ENCODE measurements around the gene GMPS. TPM values are rescaled to one million over a fixed set of nuclear protein-coding genes. Genes with fewer than 3 reads are reported as not detected.

GMPS gene
- polyA plus RNA-seq, 1 of the 3 experiments (the other 2 are of a cell fraction): 13.4 TPM

DNA sequence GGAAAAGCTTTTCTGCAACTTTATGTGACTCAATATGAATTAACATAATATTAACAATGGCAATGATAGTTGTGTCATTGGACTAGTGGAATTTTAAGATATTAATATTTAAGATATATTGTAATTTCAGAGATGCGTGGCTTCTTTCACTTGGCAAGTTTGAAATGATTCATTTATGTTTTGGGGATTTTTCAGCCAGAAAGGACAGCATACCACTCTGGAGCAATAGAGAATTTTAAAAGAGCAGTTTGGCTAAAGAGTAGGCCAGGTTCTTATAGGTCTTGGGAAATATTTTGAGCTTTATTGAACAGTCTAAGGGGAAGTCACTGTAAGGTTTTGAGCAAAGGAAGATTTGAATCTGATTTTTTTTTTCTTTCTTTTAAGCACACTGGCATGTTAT lies 16.5 kb downstream of the GMPS start:
- H3K27ac ChIP-seq (ENCODE audit: low read depth in 2 of 2, low read length in 1 of 2): no peak overlapping the region
- H4K20me1 ChIP-seq (ENCODE audit: insufficient read depth): peaks cover 48% of the 10 kb centered on the region
- H3K9ac ChIP-seq: no peak overlapping the region
- H3K9me2 ChIP-seq: no peaks in the 10 kb centered on the region
- no peak for DNase-seq
- peaks cover 3 to 19% of the 10 kb centered on the region in 2 experiments; a peak in 2 of 4 replicates for H3K4me1 ChIP-seq (ENCODE audit: control insufficient read depth in 1 of 2, insufficient read depth in 2 of 2, low read depth in 1 of 2, low read length in 1 of 2)
- no peaks in the 10 kb centered on the region for H3K9me3 ChIP-seq
- H2AFZ ChIP-seq (ENCODE audit: low read depth): no peak overlapping the region
- H3K4me2 ChIP-seq: no peak overlapping the region
- peaks cover 15% of the 10 kb centered on the region for H3F3A ChIP-seq (replicated peaks; ENCODE audit: insufficient read depth)
- CTCF ChIA-PET: interaction anchor here (1.5 to 2.9 kb wide), 2 partner anchors 15 to 80 kb away, joined by 3 to 8 read pairs; partner anchors contain the start of gene C3orf33
- peaks cover 99% of the 10 kb centered on the region for H3K79me2 ChIP-seq (ENCODE audit: insufficient read depth)
- H3K27me3 ChIP-seq (ENCODE audit: insufficient read depth): no peaks in the 10 kb centered on the region
- WGBS (ENCODE audit: low lambda C conversion rate): 96% methylated on average over 1 of the region's 1 CpG
- no peaks in the 10 kb centered on the region for H3K36me3 ChIP-seq (replicated peaks in 1 of 2; ENCODE audit: control insufficient read depth in 1 of 2, insufficient read depth in 2 of 2, low read length in 1 of 2)
- POLR2A ChIA-PET: no interaction called here
- no peak overlapping the region for H3K4me3 ChIP-seq (ENCODE audit: low read depth in 2 of 2, low read length in 1 of 2)
- TF ChIP-seq NFIC (IDR thresholded peaks at IDR 0.05; ENCODE audit: borderline replicate concordance) (no peak), FOXM1 (IDR thresholded peaks at IDR 0.05; ENCODE audit: low read depth) (no peak), TAF1 (IDR thresholded peaks at IDR 0.05; ENCODE audit: borderline replicate concordance, low read depth, low read length) (no peak), RAD21 (IDR thresholded peaks at IDR 0.05; ENCODE audit: low read length) (no peak), POLR2AphosphoS5 (IDR thresholded peaks at IDR 0.05; ENCODE audit: low read depth, low read length) (no peak), MEF2A (IDR thresholded peaks at IDR 0.05; ENCODE audit: borderline replicate concordance, low read depth) (no peak), RCOR1 (IDR thresholded peaks at IDR 0.05; ENCODE audit: low read length) (no peak), EP300 (IDR thresholded peaks at IDR 0.05; ENCODE audit: borderline replicate concordance in 1 of 2, low read depth in 1 of 2, low read length in 1 of 2) (no peak), SMC3 (IDR thresholded peaks at IDR 0.05; ENCODE audit: low read depth, low read length) (no peak), CHD2 (IDR thresholded peaks at IDR 0.05; ENCODE audit: low read length, partially characterized antibody) (no peak), GABPA (IDR thresholded peaks at IDR 0.05; ENCODE audit: low read depth) (no peak), FOXJ3 (CRISPR knock-in tag; IDR thresholded peaks at IDR 0.05) (no peak)
- TF ChIP-seq, protein P1, sequence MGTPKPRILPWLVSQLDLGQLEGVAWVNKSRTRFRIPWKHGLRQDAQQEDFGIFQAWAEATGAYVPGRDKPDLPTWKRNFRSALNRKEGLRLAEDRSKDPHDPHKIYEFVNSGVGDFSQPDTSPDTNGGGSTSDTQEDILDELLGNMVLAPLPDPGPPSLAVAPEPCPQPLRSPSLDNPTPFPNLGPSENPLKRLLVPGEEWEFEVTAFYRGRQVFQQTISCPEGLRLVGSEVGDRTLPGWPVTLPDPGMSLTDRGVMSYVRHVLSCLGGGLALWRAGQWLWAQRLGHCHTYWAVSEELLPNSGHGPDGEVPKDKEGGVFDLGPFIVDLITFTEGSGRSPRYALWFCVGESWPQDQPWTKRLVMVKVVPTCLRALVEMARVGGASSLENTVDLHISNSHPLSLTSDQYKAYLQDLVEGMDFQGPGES (IDR thresholded peaks at IDR 0.05; ENCODE audit: low read depth, low read length): no peak
- TF ChIP-seq, protein P2, sequence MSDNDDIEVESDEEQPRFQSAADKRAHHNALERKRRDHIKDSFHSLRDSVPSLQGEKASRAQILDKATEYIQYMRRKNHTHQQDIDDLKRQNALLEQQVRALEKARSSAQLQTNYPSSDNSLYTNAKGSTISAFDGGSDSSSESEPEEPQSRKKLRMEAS (IDR thresholded peaks at IDR 0.05; ENCODE audit: low read depth): no peak
- TF ChIP-seq, protein P3, sequence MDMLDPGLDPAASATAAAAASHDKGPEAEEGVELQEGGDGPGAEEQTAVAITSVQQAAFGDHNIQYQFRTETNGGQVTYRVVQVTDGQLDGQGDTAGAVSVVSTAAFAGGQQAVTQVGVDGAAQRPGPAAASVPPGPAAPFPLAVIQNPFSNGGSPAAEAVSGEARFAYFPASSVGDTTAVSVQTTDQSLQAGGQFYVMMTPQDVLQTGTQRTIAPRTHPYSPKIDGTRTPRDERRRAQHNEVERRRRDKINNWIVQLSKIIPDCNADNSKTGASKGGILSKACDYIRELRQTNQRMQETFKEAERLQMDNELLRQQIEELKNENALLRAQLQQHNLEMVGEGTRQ (IDR thresholded peaks at IDR 0.05; ENCODE audit: borderline replicate concordance, low read depth, low read length): no peak
- TF ChIP-seq, protein P4, sequence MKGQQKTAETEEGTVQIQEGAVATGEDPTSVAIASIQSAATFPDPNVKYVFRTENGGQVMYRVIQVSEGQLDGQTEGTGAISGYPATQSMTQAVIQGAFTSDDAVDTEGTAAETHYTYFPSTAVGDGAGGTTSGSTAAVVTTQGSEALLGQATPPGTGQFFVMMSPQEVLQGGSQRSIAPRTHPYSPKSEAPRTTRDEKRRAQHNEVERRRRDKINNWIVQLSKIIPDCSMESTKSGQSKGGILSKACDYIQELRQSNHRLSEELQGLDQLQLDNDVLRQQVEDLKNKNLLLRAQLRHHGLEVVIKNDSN (IDR thresholded peaks at IDR 0.05; ENCODE audit: borderline replicate concordance, low read depth): no peak

All from SK-N-SH (cell line).